Osteocyte (in vitro differentiated cells): ENCODE data around the gene MAGEB16. TPM values are rescaled to one million over a fixed set of nuclear protein-coding genes. Genes with fewer than 3 reads are reported as not detected.

Source experiments
- DNase-seq: peaks from one replicate; pipeline ENCODE4 v3.0.0; 2021; ENCODE audit warnings: mixed read lengths; ENCODE audit not compliant: unreplicated experiment; ENCODE audit errors: extremely low spot score
- H3K27ac Mint-ChIP-seq: one replicate; pipeline ENCODE4 v1.8.0; 2021; ENCODE audit warnings: mild to moderate bottlenecking, mixed read lengths; ENCODE audit not compliant: unreplicated experiment
- H3K27me3 Mint-ChIP-seq: one replicate; pipeline ENCODE4 v1.8.0; 2021; ENCODE audit warnings: mixed read lengths; ENCODE audit not compliant: unreplicated experiment
- H3K36me3 Mint-ChIP-seq: one replicate; pipeline ENCODE4 v1.8.0; 2021; ENCODE audit warnings: mixed read lengths; ENCODE audit not compliant: unreplicated experiment
- H3K4me1 Mint-ChIP-seq: one replicate; pipeline ENCODE4 v1.8.0; 2021; ENCODE audit warnings: mixed read lengths; ENCODE audit not compliant: unreplicated experiment
- H3K4me3 Mint-ChIP-seq: one replicate; pipeline ENCODE4 v1.8.0; 2021; ENCODE audit warnings: mild to moderate bottlenecking, moderate library complexity, mixed read lengths; ENCODE audit not compliant: unreplicated experiment
- H3K9me3 Mint-ChIP-seq: one replicate; pipeline ENCODE4 v1.8.0; 2021; ENCODE audit warnings: mixed read lengths; ENCODE audit not compliant: unreplicated experiment
- CTCF ChIP-seq: fragments of 200-600 bp; sonication (generic); IDR thresholded peaks from 2 replicates; pipeline ENCODE4 v1.5.0; 2021; ENCODE audit warnings: antibody characterized with exemption, mild to moderate bottlenecking, moderate library complexity
- long read RNA-seq: library from polyadenylated mRNA; unstranded; transcript quantifications from one replicate; pipeline ENCODE4 v2.0.0, GENCODE V29; 2021
- total RNA-seq: library from RNA; stranded (reverse); gene quantifications from 2 replicates; pipeline ENCODE4 v1.2.1, GENCODE V29; 2021

The MAGEB16 gene
- total RNA-seq, result not detected in 2 replicates
- long read RNA-seq, result 0 reads

- no peak for DNase-seq
- Mint-ChIP-seq H3K36me3 (no peaks in the 10 kb centered on the region), H3K4me3 (no peak within 1 kb of the TSS), H3K9me3 (peaks cover 23% of the 10 kb centered on the region), H3K27ac (no peak within 1 kb of the TSS), H3K27me3 (no peaks in the 10 kb centered on the region), H3K4me1 (no peaks in the 10 kb centered on the region)
- no peak for TF ChIP-seq CTCF
Measured at GRCh38 chrX:35798042-35798441, at the start of gene MAGEB16. TSS of gene MAGEB16 (plus strand) at chrX:35798342. CDS start at chrX:35802197, 3,855 bp downstream.

- no peak for TF ChIP-seq CTCF
- H3K4me3 Mint-ChIP-seq, result no peak overlapping the region
Measured at GRCh38 chrX:35773958-35774564, 24.1 kb upstream of the MAGEB16 start.

GRCh38 chrX:35785075-35785474 lies 13.1 kb upstream of the MAGEB16 start:
- Mint-ChIP-seq H3K27ac (no peak overlapping the region), H3K27me3 (no peaks in the 10 kb centered on the region), H3K36me3 (no peaks in the 10 kb centered on the region), H3K4me3 (no peak overlapping the region), H3K9me3 (peaks cover 4% of the 10 kb centered on the region), H3K4me1 (no peaks in the 10 kb centered on the region)
- no peak for DNase-seq
- TF ChIP-seq CTCF, result no peak

More at GRCh38 chrX:35773958-35774564, 24.1 kb upstream of the MAGEB16 start:
- Mint-ChIP-seq H3K9me3 (peaks cover 6% of the 10 kb centered on the region), H3K4me1 (no peaks in the 10 kb centered on the region), H3K27me3 (no peaks in the 10 kb centered on the region), H3K36me3 (no peaks in the 10 kb centered on the region), H3K27ac (no peak overlapping the region)
- DNase-seq, result no peak

GRCh38 chrX:35786271-35786670 lies 11.9 kb upstream of the MAGEB16 start:
- H3K4me1 Mint-ChIP-seq, result no peaks in the 10 kb centered on the region
- no peak overlapping the region for H3K27ac Mint-ChIP-seq
- no peaks in the 10 kb centered on the region for H3K36me3 Mint-ChIP-seq
- DNase-seq, result no peak
- H3K9me3 Mint-ChIP-seq, result no peaks in the 10 kb centered on the region
- TF ChIP-seq CTCF, result no peak
- H3K27me3 Mint-ChIP-seq, result no peaks in the 10 kb centered on the region
- H3K4me3 Mint-ChIP-seq, result no peak overlapping the region

- no peaks in the 10 kb centered on the region for H3K36me3 Mint-ChIP-seq
- H3K9me3 Mint-ChIP-seq, result no peaks in the 10 kb centered on the region
- no peak for TF ChIP-seq CTCF
- H3K4me3 Mint-ChIP-seq, result no peak overlapping the region
- H3K27me3 Mint-ChIP-seq, result no peaks in the 10 kb centered on the region
- no peak for DNase-seq
- no peaks in the 10 kb centered on the region for H3K4me1 Mint-ChIP-seq
- H3K27ac Mint-ChIP-seq, result no peak overlapping the region
Measured at GRCh38 chrX:35787867-35788266, 10.3 kb upstream of the MAGEB16 start.
